AG10803 (cell line): ENCODE results near the gene PRRC2A.

Experiments used
- DNase-seq: peaks from one replicate; pipeline ENCODE4 v3.0.0; 2010; ENCODE audit warnings: low read depth
- H3K4me3 ChIP-seq: 2 replicates; pipeline ENCODE4 v1.5.1; 2011; ENCODE audit warnings: mild to moderate bottlenecking, low read length, control low read depth
- TF ChIP-seq, protein P1 (sequence below): conservative IDR thresholded peaks from 2 replicates; pipeline ENCODE4 v1.5.1; 2011; ENCODE audit warnings: mild to moderate bottlenecking, low read length, control low read depth, inconsistent platforms

PRRC2A gene

DNA sequence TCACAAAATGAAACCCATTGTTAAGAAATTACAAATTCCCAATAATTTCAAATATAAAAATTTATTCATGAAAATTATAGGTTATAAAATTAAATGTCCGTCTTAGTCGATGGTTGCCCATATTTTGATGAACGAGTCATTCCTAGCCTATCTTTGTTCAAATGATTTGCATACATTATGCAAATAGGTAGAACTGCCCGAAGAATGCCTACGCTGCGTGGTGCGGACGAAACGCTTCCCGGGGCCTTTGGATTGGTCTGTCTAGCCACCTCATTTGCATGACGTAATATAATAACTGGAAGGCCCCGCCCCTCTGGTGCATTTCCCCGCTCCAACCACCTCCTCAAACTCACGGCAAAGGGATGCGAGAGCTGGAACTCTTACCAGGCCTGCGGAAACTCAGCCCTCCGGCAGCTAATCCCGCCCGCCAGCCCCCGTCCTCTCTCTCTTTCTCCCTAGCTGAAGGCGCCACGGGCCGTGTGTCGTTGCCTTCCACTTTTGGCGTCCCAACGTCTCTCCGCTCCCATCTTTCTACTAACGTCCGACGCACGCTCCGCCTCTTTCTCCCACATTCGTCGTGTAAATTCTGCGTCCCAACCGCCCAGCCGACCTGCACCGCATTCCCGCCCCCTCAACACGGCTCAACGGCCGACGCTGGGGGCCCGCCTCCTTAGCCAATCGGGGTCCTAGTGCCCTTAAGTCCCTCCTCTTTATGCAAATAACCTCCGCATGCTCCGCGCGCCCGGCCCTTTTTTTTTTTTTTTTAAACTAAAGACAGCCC, 520 bp upstream of the PRRC2A start:
- peak overlapping the region; percentile 79 for H3K4me3 ChIP-seq
- TF ChIP-seq, protein P1, sequence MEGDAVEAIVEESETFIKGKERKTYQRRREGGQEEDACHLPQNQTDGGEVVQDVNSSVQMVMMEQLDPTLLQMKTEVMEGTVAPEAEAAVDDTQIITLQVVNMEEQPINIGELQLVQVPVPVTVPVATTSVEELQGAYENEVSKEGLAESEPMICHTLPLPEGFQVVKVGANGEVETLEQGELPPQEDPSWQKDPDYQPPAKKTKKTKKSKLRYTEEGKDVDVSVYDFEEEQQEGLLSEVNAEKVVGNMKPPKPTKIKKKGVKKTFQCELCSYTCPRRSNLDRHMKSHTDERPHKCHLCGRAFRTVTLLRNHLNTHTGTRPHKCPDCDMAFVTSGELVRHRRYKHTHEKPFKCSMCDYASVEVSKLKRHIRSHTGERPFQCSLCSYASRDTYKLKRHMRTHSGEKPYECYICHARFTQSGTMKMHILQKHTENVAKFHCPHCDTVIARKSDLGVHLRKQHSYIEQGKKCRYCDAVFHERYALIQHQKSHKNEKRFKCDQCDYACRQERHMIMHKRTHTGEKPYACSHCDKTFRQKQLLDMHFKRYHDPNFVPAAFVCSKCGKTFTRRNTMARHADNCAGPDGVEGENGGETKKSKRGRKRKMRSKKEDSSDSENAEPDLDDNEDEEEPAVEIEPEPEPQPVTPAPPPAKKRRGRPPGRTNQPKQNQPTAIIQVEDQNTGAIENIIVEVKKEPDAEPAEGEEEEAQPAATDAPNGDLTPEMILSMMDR = no peak
- DNase-seq = peak; percentile 100

DNA sequence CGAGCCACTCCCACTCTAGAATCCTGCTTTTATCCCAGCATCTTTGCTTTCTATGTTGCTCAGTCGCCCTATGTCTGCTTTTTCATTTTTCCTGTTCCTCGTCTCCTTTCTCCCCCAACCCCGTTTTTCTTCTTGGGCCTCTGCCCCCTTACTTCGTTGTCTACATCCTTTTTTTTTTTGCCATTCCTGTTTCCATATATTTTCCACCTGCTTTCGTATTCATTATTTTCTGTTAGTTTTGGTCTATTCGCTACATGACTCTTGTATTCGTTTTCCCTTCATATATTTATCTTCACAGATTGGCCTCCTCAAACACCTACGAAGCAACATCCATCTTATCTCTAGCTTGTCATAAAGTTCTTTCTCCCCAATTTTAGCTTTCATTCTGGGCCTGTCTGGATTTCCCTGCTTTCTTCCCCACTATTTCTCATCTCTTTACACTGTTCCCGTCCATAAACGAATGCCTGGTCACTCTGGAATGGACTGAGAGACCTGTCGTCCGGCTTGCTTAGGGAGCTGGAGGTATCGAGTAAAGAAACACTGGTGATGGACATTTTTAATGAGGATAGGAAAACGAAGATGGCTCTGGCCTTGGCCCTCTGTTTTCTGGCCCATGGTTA, 915 bp downstream of the PRRC2A start:
- TF ChIP-seq, protein P1 = no peak
- peak overlapping the region; percentile 92 for H3K4me3 ChIP-seq
- no peak for DNase-seq

DNA sequence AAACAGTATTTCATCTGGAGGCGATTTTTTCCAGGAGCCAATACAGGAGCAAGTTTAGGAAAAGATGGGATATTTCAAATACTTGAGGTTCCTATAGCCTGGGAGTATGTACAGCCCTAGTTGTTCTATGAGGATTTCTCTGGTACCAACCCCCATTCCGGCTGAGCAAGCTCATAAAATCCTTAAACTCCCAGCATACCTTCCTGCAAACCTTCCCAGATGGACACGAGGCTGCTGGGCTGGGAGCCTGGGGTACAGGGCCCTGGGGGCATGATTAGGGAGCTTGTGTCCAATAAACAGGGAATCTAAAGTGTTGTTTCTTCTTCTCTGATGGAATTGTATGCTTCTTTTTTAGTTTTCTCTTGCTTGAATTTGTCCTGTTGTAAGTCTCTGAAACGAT, 1.5 kb downstream of the PRRC2A start:
- DNase-seq = peak; percentile 31
- TF ChIP-seq, protein P1 = no peak
- peak overlapping the region; percentile 92 for H3K4me3 ChIP-seq

DNA sequence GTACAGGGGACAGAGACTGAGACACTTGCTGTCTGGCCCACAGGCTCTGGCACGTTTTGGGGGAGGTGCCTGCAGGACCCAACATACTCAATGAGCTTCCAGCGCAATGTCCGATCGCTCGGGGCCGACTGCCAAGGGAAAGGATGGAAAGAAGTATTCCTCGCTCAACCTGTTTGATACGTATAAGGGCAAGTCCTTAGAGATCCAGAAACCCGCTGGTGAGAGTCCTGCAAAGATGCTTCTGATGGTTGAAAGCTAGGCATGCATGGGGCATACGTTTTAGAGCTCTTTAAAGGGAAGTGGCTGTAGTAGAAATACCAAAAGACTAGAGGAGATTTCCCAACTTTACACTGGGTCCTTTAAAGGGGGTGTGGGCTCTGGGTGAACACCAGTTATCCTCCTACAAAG, 2.2 kb downstream of the PRRC2A start:
- H3K4me3 ChIP-seq = peak overlapping the region; percentile 92
- DNase-seq = no peak
- TF ChIP-seq, protein P1 = no peak

DNA sequence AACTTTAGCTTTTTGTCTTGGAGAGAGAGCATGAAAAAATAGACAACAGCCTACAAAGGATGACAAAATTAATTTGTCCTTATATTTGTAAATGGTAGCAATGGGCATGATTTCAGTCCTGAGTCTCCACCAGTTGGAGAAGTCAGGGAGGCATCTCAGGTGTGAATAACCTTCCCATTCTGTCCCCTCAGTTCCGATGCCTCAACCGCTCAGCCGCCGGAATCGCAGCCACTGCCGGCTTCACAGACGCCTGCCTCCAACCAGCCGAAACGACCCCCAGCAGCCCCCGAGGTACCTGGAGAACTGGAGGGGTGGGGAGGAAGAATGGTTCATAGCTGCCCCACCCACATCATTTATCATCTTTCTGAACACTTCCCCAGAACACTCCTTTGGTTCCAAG, 3.6 kb downstream of the PRRC2A start:
- TF ChIP-seq, protein P1 = no peak
- H3K4me3 ChIP-seq = no peak overlapping the region
- DNase-seq = no peak

DNA sequence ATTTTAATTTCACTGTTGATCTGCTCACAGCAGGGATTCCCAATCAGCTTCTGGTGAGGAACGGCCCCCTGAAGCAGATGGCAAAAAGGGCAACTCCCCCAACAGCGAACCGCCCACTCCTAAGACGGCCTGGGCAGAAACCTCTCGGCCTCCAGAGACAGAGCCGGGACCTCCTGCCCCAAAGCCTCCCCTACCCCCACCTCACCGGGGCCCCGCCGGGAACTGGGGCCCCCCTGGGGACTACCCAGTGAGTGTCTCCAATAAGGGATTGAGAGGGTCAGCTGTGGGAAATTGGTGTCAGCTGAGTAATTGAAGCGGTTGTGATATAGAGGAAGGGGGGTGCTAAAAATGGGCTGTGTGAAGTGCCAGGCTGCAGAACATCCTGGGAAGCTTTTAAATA, 6.4 kb downstream of the PRRC2A start:
- no peak overlapping the region for H3K4me3 ChIP-seq
- TF ChIP-seq, protein P1 = no peak
- no peak for DNase-seq
